Activated CD8-positive, alpha-beta T cell treated with anti-CD3 and anti-CD28 coated beads, Interleukin-2, amount 10 ng/mL, durations not matched to agents 7 days and 5 days (primary cell): ENCODE results near the gene ANO1. TPM values are rescaled to one million over a fixed set of nuclear protein-coding genes. Genes with fewer than 3 reads are reported as not detected.

ENCODE experiments used
- ATAC-seq: fragments of 150-1000 bp; cut with Tn5 transposase; one replicate; pipeline ENCODE4 v1.10.0; 2021; ENCODE audit warnings: moderate library complexity
- CTCF ChIA-PET: fragments of 350-600 bp; sonication (Branson Sonifier 250); formaldehyde crosslinking; loops from one replicate; lab custom pipeline; 2021; ENCODE audit warnings: antibody characterized with exemption; lab: Charles Lee
- POLR2A ChIA-PET: fragments of 350-600 bp; sonication (Branson Sonifier 250); formaldehyde crosslinking; loops from one replicate; lab custom pipeline; 2021; ENCODE audit warnings: antibody characterized with exemption; lab: Charles Lee
- DNase-seq: peaks from one replicate; pipeline ENCODE4 v3.0.0-alpha.2; 2020
- H3K27ac Mint-ChIP-seq: one replicate; pipeline ENCODE4 v1.8.0; 2021; ENCODE audit warnings: mild to moderate bottlenecking, mixed read lengths
- H3K27me3 Mint-ChIP-seq: one replicate; pipeline ENCODE4 v1.8.0; 2021; ENCODE audit warnings: low read depth, mixed read lengths
- H3K36me3 Mint-ChIP-seq: one replicate; pipeline ENCODE4 v1.8.0; 2021; ENCODE audit warnings: low read depth, mixed read lengths
- H3K4me1 Mint-ChIP-seq: one replicate; pipeline ENCODE4 v1.8.0; 2021; ENCODE audit warnings: low read depth, mixed read lengths
- H3K4me3 Mint-ChIP-seq: one replicate; pipeline ENCODE4 v1.8.0; 2021; ENCODE audit warnings: mild to moderate bottlenecking, mixed read lengths
- H3K9me3 Mint-ChIP-seq: one replicate; pipeline ENCODE4 v1.8.0; 2022; ENCODE audit warnings: mixed read lengths; ENCODE audit not compliant: insufficient read depth
- total RNA-seq, 2 experiments: library from RNA; stranded (reverse); gene quantifications; one replicate each; pipeline ENCODE4 v1.2.3, GENCODE V29; 2021

ANO1 gene
- total RNA-seq, 2 experiments from 2014 or later = not detected

- Mint-ChIP-seq H3K27ac (no peak overlapping the region), H3K36me3 (no peaks in the 10 kb centered on the region), H3K4me3 (no peak overlapping the region), H3K9me3 (no peaks in the 10 kb centered on the region), H3K27me3 (no peaks in the 10 kb centered on the region), H3K4me1 (no peaks in the 10 kb centered on the region)
- CTCF ChIA-PET = no interaction called here
- no peak for ATAC-seq
- DNase-seq = no peak
- POLR2A ChIA-PET = no interaction called here
These were observed 91.0 kb downstream of the ANO1 start for GRCh38 chr11:70169127-70169526.

- no peak for ATAC-seq
- ChIA-PET POLR2A (no interaction called here), CTCF (no interaction called here)
- H3K4me1 Mint-ChIP-seq = no peaks in the 10 kb centered on the region
- H3K36me3 Mint-ChIP-seq = no peaks in the 10 kb centered on the region
- no peaks in the 10 kb centered on the region for H3K27me3 Mint-ChIP-seq
- H3K27ac Mint-ChIP-seq = no peak overlapping the region
- no peaks in the 10 kb centered on the region for H3K9me3 Mint-ChIP-seq
- no peak for DNase-seq
- no peak overlapping the region for H3K4me3 Mint-ChIP-seq
These were observed 91.5 kb downstream of the ANO1 start for GRCh38 chr11:70169632-70170031.

GRCh38 chr11:70170596-70171210, 92.6 kb downstream of the ANO1 start:
- CTCF ChIA-PET = no interaction called here
- no peaks in the 10 kb centered on the region for H3K4me1 Mint-ChIP-seq
- H3K27ac Mint-ChIP-seq = no peak overlapping the region
- H3K36me3 Mint-ChIP-seq = no peaks in the 10 kb centered on the region
- ATAC-seq = no peak
- no peak for DNase-seq
- no peaks in the 10 kb centered on the region for H3K27me3 Mint-ChIP-seq
- POLR2A ChIA-PET = no interaction called here
- no peak overlapping the region for H3K4me3 Mint-ChIP-seq
- no peaks in the 10 kb centered on the region for H3K9me3 Mint-ChIP-seq

GRCh38 chr11:70173018-70173417, 94.9 kb downstream of the ANO1 start:
- no peak overlapping the region for H3K4me3 Mint-ChIP-seq
- ATAC-seq (no peak), DNase-seq (no peak)
- H3K4me1 Mint-ChIP-seq = no peaks in the 10 kb centered on the region
- POLR2A ChIA-PET = no interaction called here
- no peak overlapping the region for H3K27ac Mint-ChIP-seq
- H3K36me3 Mint-ChIP-seq = no peaks in the 10 kb centered on the region
- CTCF ChIA-PET = interaction anchor here (1.3 kb wide), 1 partner anchor 23 kb away, joined by 3 read pairs; no protein-coding TSS in a partner anchor
- H3K27me3 Mint-ChIP-seq = no peaks in the 10 kb centered on the region
- H3K9me3 Mint-ChIP-seq = no peaks in the 10 kb centered on the region

- ChIA-PET CTCF (interaction anchor here (0.8 kb wide), 1 partner anchor 17 kb away, joined by 3 read pairs; no protein-coding TSS in a partner anchor), POLR2A (interaction anchor here (1.7 kb wide), 1 partner anchor 28 kb away, joined by 7 read pairs; the partner anchor contains the start of gene FADD)
- DNase-seq (no peak), ATAC-seq (no peak)
- no peaks in the 10 kb centered on the region for H3K9me3 Mint-ChIP-seq
- no peaks in the 10 kb centered on the region for H3K4me1 Mint-ChIP-seq
- no peaks in the 10 kb centered on the region for H3K36me3 Mint-ChIP-seq
- H3K27me3 Mint-ChIP-seq = no peaks in the 10 kb centered on the region
- H3K27ac Mint-ChIP-seq = no peak overlapping the region
- H3K4me3 Mint-ChIP-seq = no peak overlapping the region
These were observed 96.6 kb downstream of the ANO1 start for GRCh38 chr11:70174547-70175235.

- ATAC-seq (no peak), DNase-seq (no peak)
- Mint-ChIP-seq H3K27ac (no peak overlapping the region), H3K4me3 (no peak overlapping the region), H3K27me3 (no peaks in the 10 kb centered on the region), H3K36me3 (no peaks in the 10 kb centered on the region), H3K9me3 (no peaks in the 10 kb centered on the region), H3K4me1 (no peaks in the 10 kb centered on the region)
- CTCF ChIA-PET = interaction anchor here (0.8 kb wide), 1 partner anchor 16 kb away, joined by 3 read pairs; no protein-coding TSS in a partner anchor
- POLR2A ChIA-PET = interaction anchor here (1.7 kb wide), 1 partner anchor 28 kb away, joined by 7 read pairs; the partner anchor contains the start of gene FADD
These were observed 97.2 kb downstream of the ANO1 start for GRCh38 chr11:70175236-70175698.

GRCh38 chr11:70176940-70177689, 99.0 kb downstream of the ANO1 start:
- Mint-ChIP-seq H3K4me3 (no peak overlapping the region), H3K27ac (no peak overlapping the region), H3K4me1 (no peaks in the 10 kb centered on the region), H3K9me3 (no peaks in the 10 kb centered on the region), H3K27me3 (no peaks in the 10 kb centered on the region), H3K36me3 (no peaks in the 10 kb centered on the region)
- ATAC-seq = peak; percentile 63
- CTCF ChIA-PET = interaction anchor here (0.8 to 1.2 kb wide), 2 partner anchors 11 to 21 kb away, joined by 3 read pairs; no protein-coding TSS in a partner anchor
- POLR2A ChIA-PET = no interaction called here
- peak; percentile 59 for DNase-seq

- no peaks in the 10 kb centered on the region for H3K36me3 Mint-ChIP-seq
- ATAC-seq = no peak
- CTCF ChIA-PET = no interaction called here
- POLR2A ChIA-PET = no interaction called here
- no peak overlapping the region for H3K27ac Mint-ChIP-seq
- H3K4me3 Mint-ChIP-seq = no peak overlapping the region
- no peak for DNase-seq
- H3K27me3 Mint-ChIP-seq = no peaks in the 10 kb centered on the region
- no peaks in the 10 kb centered on the region for H3K4me1 Mint-ChIP-seq
- no peaks in the 10 kb centered on the region for H3K9me3 Mint-ChIP-seq
These were observed 102.8 kb downstream of the ANO1 start for GRCh38 chr11:70180906-70181305.

- no peaks in the 10 kb centered on the region for H3K27me3 Mint-ChIP-seq
- ATAC-seq (no peak), DNase-seq (no peak)
- H3K9me3 Mint-ChIP-seq = no peaks in the 10 kb centered on the region
- ChIA-PET CTCF (interaction anchor here (1.2 kb wide), 1 partner anchor 14 kb away, joined by 3 read pairs; no protein-coding TSS in a partner anchor), POLR2A (no interaction called here)
- H3K36me3 Mint-ChIP-seq = no peaks in the 10 kb centered on the region
- H3K27ac Mint-ChIP-seq = no peak overlapping the region
- no peaks in the 10 kb centered on the region for H3K4me1 Mint-ChIP-seq
- H3K4me3 Mint-ChIP-seq = no peak overlapping the region
These were observed 104.1 kb downstream of the ANO1 start for GRCh38 chr11:70182266-70182665.

- Mint-ChIP-seq H3K4me3 (no peak overlapping the region), H3K27me3 (no peaks in the 10 kb centered on the region), H3K4me1 (no peaks in the 10 kb centered on the region), H3K9me3 (no peaks in the 10 kb centered on the region), H3K27ac (no peak overlapping the region), H3K36me3 (no peaks in the 10 kb centered on the region)
- POLR2A ChIA-PET = interaction anchor here (0.7 kb wide), 1 partner anchor 687 kb away, joined by 3 read pairs; no protein-coding TSS in a partner anchor
- DNase-seq = no peak
- no peak for ATAC-seq
- CTCF ChIA-PET = interaction anchor here (1.2 kb wide), 1 partner anchor 13 kb away, joined by 3 read pairs; no protein-coding TSS in a partner anchor
These were observed 104.9 kb downstream of the ANO1 start for GRCh38 chr11:70183032-70183431.

- Mint-ChIP-seq H3K27ac (no peak overlapping the region), H3K36me3 (no peaks in the 10 kb centered on the region), H3K4me1 (no peaks in the 10 kb centered on the region), H3K4me3 (no peak overlapping the region), H3K27me3 (no peaks in the 10 kb centered on the region), H3K9me3 (no peaks in the 10 kb centered on the region)
- POLR2A ChIA-PET = no interaction called here
- DNase-seq (no peak), ATAC-seq (no peak)
- CTCF ChIA-PET = interaction anchor here (1.2 kb wide), 1 partner anchor 13 kb away, joined by 3 read pairs; no protein-coding TSS in a partner anchor
These were observed 105.5 kb downstream of the ANO1 start for GRCh38 chr11:70183483-70184176.
